ENCODE data around the gene TTYH1.

The TTYH1 gene

DNA sequence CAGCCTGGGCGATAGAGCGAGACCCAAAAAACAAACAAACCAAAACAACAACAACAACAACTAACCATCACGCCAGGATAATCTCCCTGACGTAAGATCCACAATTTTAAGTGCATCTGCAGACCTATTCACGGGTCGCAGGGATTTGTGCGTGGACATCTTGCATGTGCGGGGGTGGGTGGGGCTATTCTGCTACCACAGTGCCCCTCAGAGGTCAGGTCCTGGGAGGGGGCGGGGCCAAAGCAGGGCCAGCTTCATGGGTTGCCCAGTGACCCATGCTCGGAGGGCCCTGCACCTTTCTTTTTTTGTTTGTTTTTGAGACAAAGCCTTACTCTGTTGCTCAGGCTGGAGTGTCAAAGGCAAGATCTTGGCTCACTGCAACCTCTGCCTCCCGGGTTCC, 60.4 kb downstream of the TTYH1 start:
- no peak for DNase-seq (ENCODE audit: low spot score)

DNA sequence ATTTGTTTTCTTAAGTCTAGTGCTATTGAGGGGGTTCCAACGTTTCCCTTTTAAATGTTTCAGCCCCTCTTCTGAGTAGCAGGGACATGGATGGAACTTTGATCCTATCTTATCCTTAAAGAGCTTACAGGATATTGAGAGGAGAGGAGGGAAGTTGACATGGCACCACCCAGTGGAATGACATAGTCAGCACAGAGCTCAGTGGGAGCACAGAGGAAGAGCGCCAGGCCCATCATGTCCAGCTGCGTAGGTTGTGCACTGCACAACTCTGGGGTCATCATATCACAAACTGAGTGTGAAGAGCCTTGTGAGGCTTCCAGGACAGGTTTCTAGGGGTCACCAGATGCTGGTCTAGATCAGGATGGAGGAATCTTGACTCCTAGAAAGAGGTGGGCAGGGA, 62.4 kb downstream of the TTYH1 start:
- DNase-seq (ENCODE audit: low spot score), result no peak

DNA sequence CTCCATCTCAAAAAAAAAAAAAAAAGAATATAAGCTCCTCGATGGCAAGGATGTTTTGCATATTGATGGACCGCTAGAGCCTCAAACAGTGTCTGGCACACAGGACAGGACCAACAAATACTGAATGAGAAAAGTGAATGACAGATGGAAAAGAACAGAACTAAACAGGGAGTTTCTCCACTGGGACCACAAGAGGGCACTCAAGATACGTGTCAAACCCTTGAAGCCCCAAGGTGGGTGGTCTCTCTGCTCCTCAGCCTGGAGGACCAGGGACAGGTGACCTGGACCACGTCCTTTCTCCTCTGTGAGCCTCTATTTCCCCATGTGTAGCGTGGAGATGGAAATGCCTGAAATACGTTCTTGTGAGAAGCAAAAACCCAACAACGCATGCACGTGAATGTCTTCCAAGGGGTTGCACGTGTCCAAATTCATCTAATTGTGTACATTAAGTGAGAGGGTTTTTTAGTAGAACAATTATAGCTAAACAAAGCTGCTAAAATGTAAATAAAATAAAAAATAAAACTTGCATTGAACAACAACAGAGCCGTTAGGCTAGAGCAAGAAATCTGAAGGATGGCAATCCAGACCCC, 63.5 kb downstream of the TTYH1 start:
- peak; percentile 57 for DNase-seq (ENCODE audit: low spot score)

DNA sequence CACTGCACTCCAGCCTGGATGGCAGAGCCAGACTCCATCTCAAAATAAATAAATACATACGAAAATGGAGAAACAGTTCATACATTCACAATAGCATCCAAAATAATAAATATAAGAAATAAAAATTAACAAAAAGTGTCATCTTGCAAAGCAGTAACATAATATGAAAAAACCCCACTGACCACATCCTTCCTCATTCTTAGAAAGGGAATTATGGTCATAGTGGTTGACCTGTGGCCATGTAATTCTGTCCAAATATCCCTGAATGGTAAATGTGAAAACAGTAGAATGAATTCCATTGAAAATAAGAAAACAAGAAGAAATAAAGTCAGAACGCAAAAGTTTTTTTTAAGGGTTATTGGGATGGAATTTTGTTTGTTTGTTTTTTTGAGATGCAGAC, 64.8 kb downstream of the TTYH1 start:
- no peak for DNase-seq (ENCODE audit: low spot score)

DNA sequence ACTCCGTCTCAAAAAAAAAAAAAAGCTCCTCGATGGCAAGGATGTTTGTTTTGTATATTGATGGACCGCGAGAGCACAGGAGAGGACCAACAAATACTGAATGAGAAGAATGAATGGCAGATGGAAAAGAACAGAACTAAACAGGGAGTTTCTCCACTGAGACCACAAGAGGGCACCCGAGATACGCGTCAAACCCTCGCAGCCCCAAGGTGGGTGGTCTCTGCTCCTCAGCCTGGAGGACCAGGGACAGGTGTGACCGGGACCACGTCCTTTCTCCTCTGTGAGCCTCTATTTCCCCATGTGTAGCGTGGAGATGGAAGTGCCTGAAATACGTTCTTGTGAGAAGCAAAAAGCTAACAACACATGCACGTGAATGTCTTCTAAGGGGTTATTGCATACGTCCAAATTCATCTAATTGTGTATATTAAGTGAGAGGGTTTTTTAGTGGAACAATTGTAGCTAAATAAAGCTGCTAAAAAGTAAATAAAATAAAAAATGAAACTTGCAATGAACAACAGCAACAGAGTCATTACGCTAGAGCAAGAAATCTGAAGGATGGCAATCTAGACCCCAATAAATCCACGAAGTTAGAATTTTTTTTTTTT, 66.2 kb downstream of the TTYH1 start:
- peak; percentile 52 for DNase-seq (ENCODE audit: low spot score)

DNA sequence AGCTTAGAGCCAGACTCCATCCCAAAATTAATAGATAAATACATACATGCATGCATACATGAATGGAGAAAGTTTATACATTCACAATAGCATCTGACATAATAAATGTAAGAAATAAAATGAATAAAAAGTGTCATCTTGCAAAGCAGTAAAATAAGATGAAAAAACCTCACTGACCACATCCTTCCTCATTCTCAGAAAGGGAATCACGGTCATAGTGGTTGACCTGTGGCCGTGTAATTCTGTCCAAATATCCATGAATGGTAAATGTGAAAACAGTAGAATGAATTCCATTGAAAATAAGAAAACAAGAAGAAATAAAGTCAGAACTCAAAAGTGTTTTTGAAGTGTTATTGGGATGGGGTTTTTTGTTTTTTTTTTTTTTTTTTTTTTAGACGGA, 67.6 kb downstream of the TTYH1 start:
- no peak for DNase-seq (ENCODE audit: low spot score)

DNA sequence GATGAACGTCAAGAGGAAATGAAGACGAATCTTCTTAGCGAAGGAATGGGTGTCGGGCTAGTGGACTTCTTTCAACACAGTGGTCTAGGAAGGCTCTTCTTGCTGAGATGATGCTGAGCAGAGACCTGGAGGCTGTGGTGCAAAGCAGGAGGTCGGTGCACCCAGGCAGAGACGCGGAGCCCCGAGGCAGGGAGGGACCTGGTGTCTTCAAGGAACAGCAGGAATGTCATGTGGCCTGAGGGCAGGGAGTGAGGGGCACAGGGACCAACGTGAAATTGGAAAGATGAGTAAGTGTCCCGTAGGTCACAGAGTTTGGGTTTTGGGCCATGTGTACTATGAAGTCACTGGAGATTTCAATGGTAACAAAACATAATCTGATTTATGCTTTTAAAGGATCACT, 69.2 kb downstream of the TTYH1 start:
- no peak for DNase-seq (ENCODE audit: low spot score)

DNA sequence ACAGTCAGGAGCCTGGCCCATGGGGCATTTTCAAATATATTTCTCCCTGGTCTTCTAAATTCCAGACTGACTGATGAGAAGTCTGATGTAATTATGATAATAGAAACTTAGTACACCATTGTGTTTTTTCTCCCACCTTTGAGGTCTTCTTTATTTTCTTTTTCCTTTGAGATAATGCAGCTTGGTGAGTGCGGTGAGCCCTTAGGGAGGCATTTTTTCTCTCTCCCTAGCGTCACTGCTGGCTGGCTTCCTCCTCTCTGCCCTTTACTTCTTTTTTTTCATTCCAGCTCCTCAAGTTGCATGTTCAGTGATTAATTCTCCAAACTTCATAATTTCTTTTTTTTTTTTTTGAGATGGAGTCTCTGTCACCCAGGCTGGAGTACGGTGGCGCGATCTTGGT, 70.6 kb downstream of the TTYH1 start:
- DNase-seq (ENCODE audit: low spot score), result no peak

Small RNA genes lying within 50 kb of the gene (small RNA-seq; reads per million reads assigned to genes)
- gene AC245884.3, result 0 reads per million in 2 experiments

All from SK-N-DZ (cell line).